Stimulated activated CD8-positive, alpha-beta memory T cell treated with anti-CD3 and anti-CD28 coated beads, Interleukin-4, amount 100 ng/mL, for 1 hour (primary cell): ENCODE data around the gene CPA3.

ENCODE experiments used
- DNase-seq, 2 donors: peaks; one replicate each; pipeline ENCODE4 v3.0.0-alpha.2; 2020; ENCODE audit warnings: low read depth in 2 of 2, low spot score in 1 of 2

CPA3 gene

DNA sequence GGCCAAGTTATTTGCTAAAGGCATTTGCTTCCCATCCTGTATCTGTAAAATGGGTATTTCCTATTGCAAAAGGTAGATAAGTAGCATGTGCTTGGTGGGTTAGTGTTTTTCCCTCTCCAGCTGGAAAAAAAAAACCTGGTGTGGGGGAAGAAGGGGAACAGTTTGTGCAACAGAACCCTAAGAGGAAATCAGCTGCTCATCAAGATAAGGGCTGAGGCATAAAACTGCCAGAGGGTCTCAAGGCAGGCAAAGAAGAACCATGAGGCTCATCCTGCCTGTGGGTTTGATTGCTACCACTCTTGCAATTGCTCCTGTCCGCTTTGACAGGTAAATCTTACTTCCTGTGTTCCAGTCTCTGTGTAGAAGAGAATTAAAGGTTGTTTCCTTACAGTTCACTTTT, at the start of gene CPA3:
CPA3 (plus strand) TSS at position 248 of the 400 bp plus-strand sequence; CDS start at position 260, 12 bp downstream.
- no peak for DNase-seq

DNA sequence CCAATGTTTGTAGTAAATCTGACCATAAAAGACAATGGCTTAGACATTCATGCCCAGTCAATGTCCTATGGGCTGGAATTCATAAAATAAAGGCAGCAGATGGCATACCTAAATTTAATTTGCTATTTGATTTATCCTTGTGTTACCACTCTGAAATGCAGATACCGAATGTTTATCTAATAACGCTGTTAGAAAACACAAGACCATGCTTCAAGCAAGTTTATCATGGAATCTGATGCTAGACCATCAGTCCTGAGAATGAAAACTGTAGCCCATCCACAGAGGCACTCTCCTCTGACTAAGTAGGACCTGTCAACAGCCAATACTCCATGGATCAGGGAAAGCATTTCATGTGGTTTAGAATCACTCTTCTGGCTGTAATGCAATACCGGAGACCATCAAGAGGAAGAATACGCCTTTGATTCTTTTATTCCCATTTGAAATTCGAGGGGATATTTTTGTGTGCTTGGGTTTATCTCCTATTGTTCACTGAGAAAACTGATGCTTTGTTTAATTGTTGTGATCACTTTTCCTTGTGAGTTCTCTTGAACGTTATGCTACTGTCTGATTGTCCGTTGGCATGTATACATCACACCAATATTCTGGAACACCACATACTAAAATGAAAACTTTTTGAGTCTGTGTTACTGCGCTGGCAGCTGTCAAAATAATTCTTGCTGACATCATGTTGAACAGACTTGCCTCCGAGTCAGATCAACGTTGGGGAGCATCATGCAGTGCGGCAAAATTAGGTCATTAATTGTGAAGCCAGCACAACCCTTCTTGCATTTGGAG, 49.6 kb upstream of the CPA3 start:
- no peak for DNase-seq

- DNase-seq: no peak
These were observed 48.7 kb upstream of the CPA3 start for GRCh38 chr3:148816427-148816826.

- DNase-seq: no peak
These were observed 48.0 kb upstream of the CPA3 start for GRCh38 chr3:148816981-148817525.

GRCh38 chr3:148820361-148821245, 44.5 kb upstream of the CPA3 start:
- no peak for DNase-seq

DNA sequence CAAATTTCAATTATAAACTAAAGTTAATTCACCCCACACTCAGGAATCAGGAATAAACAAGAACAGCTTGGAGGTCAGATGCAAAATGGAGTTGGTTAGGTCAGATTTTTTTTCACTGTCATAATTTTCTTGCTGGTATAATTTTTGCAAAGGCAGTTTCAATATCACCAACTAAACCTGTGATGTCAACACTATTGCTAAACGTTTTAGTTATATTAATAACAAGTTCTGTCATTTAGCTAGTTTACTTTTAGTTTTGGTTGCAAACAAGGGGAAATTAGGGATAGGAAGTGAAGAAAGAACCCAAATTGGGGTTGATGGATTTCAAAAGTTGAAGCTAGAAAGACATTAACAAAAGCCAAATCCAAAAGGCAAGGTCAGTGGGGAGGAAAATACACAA, 42.1 kb upstream of the CPA3 start:
- no peak for DNase-seq

DNA sequence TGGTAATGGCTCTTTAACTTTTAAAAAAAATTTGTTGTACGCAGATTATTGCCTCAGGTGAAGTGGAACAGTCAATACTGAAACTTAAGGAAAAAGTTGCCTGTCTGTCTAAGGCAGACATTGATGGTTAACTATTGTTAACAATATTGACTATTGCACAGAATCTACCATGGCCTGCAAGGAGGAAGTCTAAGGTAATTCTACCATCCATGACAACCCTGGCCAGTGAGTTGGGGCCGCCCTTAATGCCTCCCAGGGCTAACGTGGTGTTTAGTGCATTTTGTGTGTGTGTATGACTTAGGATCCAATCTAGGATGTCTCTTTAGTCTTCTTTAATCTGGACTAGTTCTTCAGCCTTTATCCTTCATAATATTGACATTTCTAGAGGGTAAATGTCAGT, 39.6 kb upstream of the CPA3 start:
- no peak for DNase-seq

GRCh38 chr3:148827585-148827984, 37.5 kb upstream of the CPA3 start, which contains the start of gene CPB1:
Gene CPB1, plus strand, starts transcription at chr3:148827811. Its CDS starts 13 bp downstream, at chr3:148827824.
- DNase-seq: no peak

GRCh38 chr3:148828136-148828690, 36.9 kb upstream of the CPA3 start:
- no peak for DNase-seq

DNA sequence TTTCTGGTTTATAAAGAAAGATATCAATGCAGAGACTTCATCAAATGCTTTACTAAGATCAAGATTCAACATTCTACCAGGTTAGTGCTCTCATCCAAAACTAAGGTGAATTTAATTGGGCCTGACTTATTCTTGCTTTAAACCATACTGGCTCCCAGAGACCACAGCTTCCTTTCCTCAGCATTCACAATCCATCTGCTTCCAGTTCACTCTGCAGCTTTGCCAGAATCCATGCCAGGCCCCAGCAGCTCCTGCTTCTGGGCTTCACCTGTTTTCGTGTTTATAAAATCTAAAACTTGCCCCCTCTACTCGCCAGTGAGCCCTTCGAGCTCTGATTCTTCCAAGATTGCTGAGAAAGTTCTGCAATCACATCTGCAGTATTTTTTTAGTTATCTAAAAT, 35.2 kb upstream of the CPA3 start:
- no peak for DNase-seq

- no peak for DNase-seq
These were observed 31.9 kb upstream of the CPA3 start for GRCh38 chr3:148833223-148833622.

GRCh38 chr3:148839805-148840204, 25.3 kb upstream of the CPA3 start:
- DNase-seq: no peak

- no peak for DNase-seq
These were observed 24.6 kb upstream of the CPA3 start for GRCh38 chr3:148840451-148840850.

GRCh38 chr3:148845756-148846395, 19.2 kb upstream of the CPA3 start:
- no peak for DNase-seq

DNA sequence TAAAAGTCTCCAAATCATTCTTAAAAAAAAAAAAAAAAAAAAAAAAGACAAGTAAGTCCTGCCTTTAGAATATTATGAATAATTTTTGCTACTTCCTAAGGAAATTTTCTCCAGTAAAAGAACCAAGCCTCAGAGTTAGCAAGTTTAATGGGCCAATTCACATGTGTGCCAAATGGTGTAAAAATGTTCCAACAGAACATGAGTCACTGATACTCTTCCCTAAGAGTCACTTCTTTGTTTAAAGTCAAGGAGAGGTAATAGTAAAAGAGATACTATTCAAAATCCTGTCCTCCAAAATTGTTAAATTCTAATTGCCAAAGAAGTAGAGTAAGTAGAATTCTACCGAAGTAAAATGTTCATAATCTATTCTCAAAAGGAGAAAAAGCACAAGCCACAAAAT, 17.7 kb upstream of the CPA3 start:
- DNase-seq: no peak

- no peak for DNase-seq
These were observed 16.7 kb upstream of the CPA3 start for GRCh38 chr3:148848410-148848809.

- DNase-seq: no peak
These were observed 12.7 kb upstream of the CPA3 start for GRCh38 chr3:148852271-148852992.

- no peak for DNase-seq
These were observed 12.0 kb upstream of the CPA3 start for GRCh38 chr3:148853076-148853475.

- no peak for DNase-seq
These were observed 11.0 kb upstream of the CPA3 start for GRCh38 chr3:148854061-148854460.

DNA sequence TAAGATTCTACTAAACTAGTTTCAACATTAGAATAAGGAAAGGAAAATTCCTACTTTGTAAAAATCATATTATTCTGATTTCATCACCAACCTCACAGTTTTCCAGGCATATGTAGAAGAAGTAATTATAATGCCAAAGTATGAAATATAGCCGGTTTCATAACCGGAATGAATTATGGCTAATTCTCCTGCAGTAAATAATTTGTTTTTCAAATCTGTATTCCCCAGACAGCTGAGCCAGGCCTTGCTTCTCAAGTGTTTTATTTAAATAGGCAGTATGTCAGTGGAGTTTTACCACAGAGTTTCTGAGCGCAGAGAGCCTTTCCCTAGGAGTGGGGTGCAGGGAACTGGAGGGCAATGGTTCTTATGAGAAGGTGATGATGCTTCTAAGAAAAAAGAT, 8.7 kb upstream of the CPA3 start:
- DNase-seq: no peak
